GM12872 (cell line): Measurements from ENCODE around the gene CACNB1.

Source experiments
- CTCF ChIP-seq: IDR thresholded peaks from 3 replicates; pipeline ENCODE4 v1.5.1; 2011; ENCODE audit warnings: low read depth, mild to moderate bottlenecking, low read length, moderate library complexity; ENCODE audit not compliant: insufficient read depth

Gene CACNB1

GRCh38 chr17:39139161-39139511 is 58.3 kb downstream of the CACNB1 start:
- TF ChIP-seq CTCF, result no peak

- TF ChIP-seq CTCF, result no peak
Measured at GRCh38 chr17:39138431-39139160, 58.9 kb downstream of the CACNB1 start.

- no peak for TF ChIP-seq CTCF
Measured at GRCh38 chr17:39134878-39135277, 62.6 kb downstream of the CACNB1 start.

- TF ChIP-seq CTCF, result no peak
Measured at GRCh38 chr17:39132192-39132610, 65.3 kb downstream of the CACNB1 start.

- no peak for TF ChIP-seq CTCF
Measured at GRCh38 chr17:39131616-39132015, 65.9 kb downstream of the CACNB1 start.

- TF ChIP-seq CTCF, result no peak
Measured at GRCh38 chr17:39130205-39130604, 67.3 kb downstream of the CACNB1 start.

- TF ChIP-seq CTCF, result no peak
Measured at GRCh38 chr17:39126436-39126835, 71.0 kb downstream of the CACNB1 start.
